HEK293 (cell line): Measurements from ENCODE around the gene DHRS3.

Experiments used
- CTCF ChIA-PET: fragments of 350-600 bp; formaldehyde crosslinking; extraction: SDS; loops from one replicate; lab custom pipeline; 2021; ENCODE audit warnings: antibody characterized with exemption; lab: Yijun Ruan, JAX
- POLR2A ChIA-PET: fragments of 300-600 bp; formaldehyde crosslinking; extraction: SDS; loops from one replicate; lab custom pipeline; 2020; ENCODE audit warnings: antibody characterized with exemption, inconsistent platforms; lab: Yijun Ruan, JAX
- H3K27ac ChIP-seq: fragments of 200-500 bp; sonication (Bioruptor generic); 2 replicates; pipeline ENCODE4 v1.5.1; 2014; ENCODE audit warnings: low read depth, low read length, control low read depth, inconsistent platforms; ENCODE audit errors: extremely low read depth
- H3K36me3 ChIP-seq, 2 experiments: fragments of 200-500 bp in 1 of 2; sonication (Bioruptor generic) in 1 of 2; 1 replicate in 1 of 2; 2 replicates in 1 of 2; pipeline ENCODE4 v1.5.1; 2014 to 2017; ENCODE audit warnings: inconsistent platforms in 2 of 2, low read length in 2 of 2; ENCODE audit not compliant: control insufficient read depth in 2 of 2, insufficient read depth in 1 of 2
- H3K4me1 ChIP-seq: fragments of 200-500 bp; sonication (Bioruptor generic); 2 replicates; pipeline ENCODE4 v1.5.1; 2014; ENCODE audit warnings: mild to moderate bottlenecking, low read length, inconsistent platforms; ENCODE audit not compliant: control insufficient read depth, insufficient read depth
- H3K4me3 ChIP-seq: 2 replicates; pipeline ENCODE4 v1.5.1; 2011; ENCODE audit warnings: low read depth, mild to moderate bottlenecking, control low read depth, low read length, moderate library complexity
- H3K9me3 ChIP-seq: fragments of 200-500 bp; sonication (Bioruptor generic); 2 replicates; pipeline ENCODE4 v1.5.1; 2014; ENCODE audit warnings: low read depth, low read length, inconsistent platforms; ENCODE audit not compliant: control insufficient read depth, insufficient read depth
- FEZF1 ChIP-seq: fragments of 450-650 bp; formaldehyde crosslinking; IDR thresholded peaks from 2 replicates; pipeline ENCODE4 v1.5.1; 2016; ENCODE audit warnings: missing biosample characterization, missing genetic modification characterization
- HIC1 ChIP-seq: fragments of 450-650 bp; formaldehyde crosslinking; IDR thresholded peaks from 2 replicates; pipeline ENCODE4 v1.5.1; 2016; ENCODE audit warnings: missing biosample characterization, missing genetic modification characterization
- PATZ1 ChIP-seq: fragments of 450-650 bp; formaldehyde crosslinking; IDR thresholded peaks from 2 replicates; pipeline ENCODE4 v1.5.1; 2016; ENCODE audit warnings: missing biosample characterization, missing genetic modification characterization
- PRDM2 ChIP-seq: fragments of 450-650 bp; formaldehyde crosslinking; IDR thresholded peaks from 2 replicates; pipeline ENCODE4 v1.5.1; 2016; ENCODE audit warnings: missing biosample characterization, missing genetic modification characterization, borderline replicate concordance
- ZBTB1 ChIP-seq: fragments of 450-650 bp; formaldehyde crosslinking; IDR thresholded peaks from 2 replicates; pipeline ENCODE4 v1.5.1; 2016; ENCODE audit warnings: missing biosample characterization, missing genetic modification characterization
- ZFP69B ChIP-seq: fragments of 450-650 bp; formaldehyde crosslinking; IDR thresholded peaks from 2 replicates; pipeline ENCODE4 v1.5.1; 2016; ENCODE audit warnings: missing biosample characterization, missing genetic modification characterization
- ZNF10 ChIP-seq: fragments of 450-650 bp; formaldehyde crosslinking; IDR thresholded peaks from 2 replicates; pipeline ENCODE4 v1.5.1; 2017; ENCODE audit warnings: missing biosample characterization, missing genetic modification characterization
- ZNF221 ChIP-seq: fragments of 450-650 bp; formaldehyde crosslinking; IDR thresholded peaks from 2 replicates; pipeline ENCODE4 v1.5.1; 2017; ENCODE audit warnings: missing biosample characterization, missing genetic modification characterization, borderline replicate concordance
- ZNF239 ChIP-seq: fragments of 450-650 bp; formaldehyde crosslinking; IDR thresholded peaks from 2 replicates; pipeline ENCODE4 v1.5.1; 2016; ENCODE audit warnings: missing biosample characterization, missing genetic modification characterization
- ZNF292 ChIP-seq: fragments of 450-650 bp; formaldehyde crosslinking; IDR thresholded peaks from 2 replicates; pipeline ENCODE4 v1.5.1; 2016; ENCODE audit warnings: low read depth, missing biosample characterization, missing genetic modification characterization, borderline replicate concordance
- ZNF311 ChIP-seq: fragments of 450-650 bp; formaldehyde crosslinking; IDR thresholded peaks from 2 replicates; pipeline ENCODE4 v1.5.1; 2017; ENCODE audit warnings: missing biosample characterization, missing genetic modification characterization, borderline replicate concordance
- ZNF473 ChIP-seq: fragments of 450-650 bp; formaldehyde crosslinking; IDR thresholded peaks from 2 replicates; pipeline ENCODE4 v1.5.1; 2017; ENCODE audit warnings: missing biosample characterization, missing genetic modification characterization
- ZNF529 ChIP-seq: fragments of 450-650 bp; formaldehyde crosslinking; IDR thresholded peaks from 2 replicates; pipeline ENCODE4 v1.5.1; 2017; ENCODE audit warnings: missing genetic modification characterization, missing biosample characterization; ENCODE audit not compliant: insufficient replicate concordance
- ZNF544 ChIP-seq: fragments of 450-650 bp; formaldehyde crosslinking; IDR thresholded peaks from 2 replicates; pipeline ENCODE4 v1.5.0; 2017; ENCODE audit warnings: missing biosample characterization, missing genetic modification characterization
- ZNF610 ChIP-seq: fragments of 450-650 bp; formaldehyde crosslinking; IDR thresholded peaks from 2 replicates; pipeline ENCODE4 v1.5.1; 2016; ENCODE audit warnings: missing biosample characterization, missing genetic modification characterization, borderline replicate concordance
- ZNF654 ChIP-seq: fragments of 450-650 bp; formaldehyde crosslinking; IDR thresholded peaks from 2 replicates; pipeline ENCODE4 v1.5.1; 2016; ENCODE audit warnings: low read depth, missing biosample characterization, missing genetic modification characterization
- ZNF701 ChIP-seq: fragments of 450-650 bp; formaldehyde crosslinking; IDR thresholded peaks from 2 replicates; pipeline ENCODE4 v1.5.1; 2016; ENCODE audit warnings: missing biosample characterization, missing genetic modification characterization
- TF ChIP-seq, protein P1 (sequence below): fragments of 450-650 bp; formaldehyde crosslinking; IDR thresholded peaks from 2 replicates; pipeline ENCODE4 v1.5.1; 2016; ENCODE audit warnings: missing biosample characterization, missing genetic modification characterization
- TF ChIP-seq, protein P2 (sequence below): fragments of 450-650 bp; formaldehyde crosslinking; IDR thresholded peaks from 2 replicates; pipeline ENCODE4 v1.5.1; 2016; ENCODE audit warnings: missing biosample characterization, missing genetic modification characterization, low read depth

The DHRS3 gene

GRCh38 chr1:12544992-12545391 lies 73.0 kb downstream of the DHRS3 start:
- no peak overlapping the region for H3K4me3 ChIP-seq
- no peaks in the 10 kb centered on the region for H3K9me3 ChIP-seq
- no peak for TF ChIP-seq ZNF529 (tag by site-specific recombination)
- TF ChIP-seq ZNF10 (tag by site-specific recombination) = no peak
- TF ChIP-seq ZNF221 (tag by site-specific recombination) = no peak
- no peak for TF ChIP-seq ZNF311 (tag by site-specific recombination)
- TF ChIP-seq, protein P1, sequence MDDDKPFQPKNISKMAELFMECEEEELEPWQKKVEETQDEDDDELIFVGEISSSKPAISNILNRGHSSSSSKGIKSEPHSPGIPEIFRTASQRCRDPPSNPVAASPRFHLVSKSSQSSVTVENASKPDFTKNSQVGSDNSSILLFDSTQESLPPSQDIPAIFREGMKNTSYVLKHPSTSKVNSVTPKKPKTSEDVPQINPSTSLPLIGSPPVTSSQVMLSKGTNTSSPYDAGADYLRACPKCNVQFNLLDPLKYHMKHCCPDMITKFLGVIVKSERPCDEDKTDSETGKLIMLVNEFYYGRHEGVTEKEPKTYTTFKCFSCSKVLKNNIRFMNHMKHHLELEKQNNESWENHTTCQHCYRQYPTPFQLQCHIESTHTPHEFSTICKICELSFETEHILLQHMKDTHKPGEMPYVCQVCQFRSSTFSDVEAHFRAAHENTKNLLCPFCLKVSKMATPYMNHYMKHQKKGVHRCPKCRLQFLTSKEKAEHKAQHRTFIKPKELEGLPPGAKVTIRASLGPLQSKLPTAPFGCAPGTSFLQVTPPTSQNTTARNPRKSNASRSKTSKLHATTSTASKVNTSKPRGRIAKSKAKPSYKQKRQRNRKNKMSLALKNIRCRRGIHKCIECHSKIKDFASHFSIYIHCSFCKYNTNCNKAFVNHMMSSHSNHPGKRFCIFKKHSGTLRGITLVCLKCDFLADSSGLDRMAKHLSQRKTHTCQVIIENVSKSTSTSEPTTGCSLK (tag by site-specific recombination) = no peak
- TF ChIP-seq FEZF1 = no peak
- no peaks in the 10 kb centered on the region for H3K36me3 ChIP-seq
- H3K4me1 ChIP-seq = peaks cover 11% of the 10 kb centered on the region
- POLR2A ChIA-PET = no interaction called here
- no peak overlapping the region for H3K27ac ChIP-seq
- CTCF ChIA-PET = no interaction called here

DNA sequence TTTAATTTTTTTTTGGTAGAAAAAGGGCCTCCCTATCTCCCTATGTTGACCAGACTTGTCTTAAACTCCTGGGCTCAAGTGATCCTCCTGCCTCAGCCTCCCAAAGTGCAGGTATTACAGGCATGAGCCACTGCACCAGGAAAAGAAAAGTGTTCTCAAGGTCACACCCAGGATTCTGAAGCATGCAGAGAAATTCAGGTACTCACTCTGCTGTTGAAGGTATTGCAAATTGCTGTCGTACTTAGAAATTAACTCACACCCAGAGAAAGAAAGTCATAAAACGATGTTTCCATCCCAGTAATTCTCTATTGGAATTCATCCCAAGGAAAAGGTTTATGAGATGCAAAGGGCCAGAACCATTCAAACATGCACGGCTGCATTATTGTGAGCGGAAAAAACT lies 73.7 kb downstream of the DHRS3 start:
- CTCF ChIA-PET = no interaction called here
- Histone ChIP-seq H3K4me3 (no peak overlapping the region), H3K9me3 (no peaks in the 10 kb centered on the region), H3K4me1 (peaks cover 6% of the 10 kb centered on the region; the same call in 1 of the 2 replicates), H3K27ac (no peak overlapping the region), H3K36me3 (no peaks in the 10 kb centered on the region)
- POLR2A ChIA-PET = no interaction called here
- TF ChIP-seq ZBTB1 (tag by site-specific recombination) = no peak
- no peak for TF ChIP-seq HIC1
- TF ChIP-seq ZNF654 = no peak
- no peak for TF ChIP-seq ZNF701 (tag by site-specific recombination)
- no peak for TF ChIP-seq ZNF292
- no peak for TF ChIP-seq PATZ1 (tag by site-specific recombination)
- no peak for TF ChIP-seq ZNF544

GRCh38 chr1:12543740-12544154 lies 74.3 kb downstream of the DHRS3 start:
- TF ChIP-seq ZNF610 (tag by site-specific recombination) (no peak), ZFP69B (tag by site-specific recombination) (no peak), ZNF239 (tag by site-specific recombination) (no peak), PRDM2 (tag by site-specific recombination) (no peak), ZNF473 (tag by site-specific recombination) (no peak)
- TF ChIP-seq, protein P2, sequence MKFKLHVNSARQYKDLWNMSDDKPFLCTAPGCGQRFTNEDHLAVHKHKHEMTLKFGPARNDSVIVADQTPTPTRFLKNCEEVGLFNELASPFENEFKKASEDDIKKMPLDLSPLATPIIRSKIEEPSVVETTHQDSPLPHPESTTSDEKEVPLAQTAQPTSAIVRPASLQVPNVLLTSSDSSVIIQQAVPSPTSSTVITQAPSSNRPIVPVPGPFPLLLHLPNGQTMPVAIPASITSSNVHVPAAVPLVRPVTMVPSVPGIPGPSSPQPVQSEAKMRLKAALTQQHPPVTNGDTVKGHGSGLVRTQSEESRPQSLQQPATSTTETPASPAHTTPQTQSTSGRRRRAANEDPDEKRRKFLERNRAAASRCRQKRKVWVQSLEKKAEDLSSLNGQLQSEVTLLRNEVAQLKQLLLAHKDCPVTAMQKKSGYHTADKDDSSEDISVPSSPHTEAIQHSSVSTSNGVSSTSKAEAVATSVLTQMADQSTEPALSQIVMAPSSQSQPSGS (tag by site-specific recombination) = peak; percentile 88
- CTCF ChIA-PET = no interaction called here
- Histone ChIP-seq H3K4me1 (peaks cover 5% of the 10 kb centered on the region; the same call in 1 of the 2 replicates), H3K9me3 (no peaks in the 10 kb centered on the region), H3K36me3 (no peaks in the 10 kb centered on the region), H3K4me3 (no peak overlapping the region), H3K27ac (no peak overlapping the region)
- POLR2A ChIA-PET = no interaction called here
